Mammary microvascular endothelial cell (primary cell): ENCODE data around the gene NOLC1. TPM values are rescaled to one million over a fixed set of nuclear protein-coding genes. Genes with fewer than 3 reads are reported as not detected.

Experiments used
- total RNA-seq: library from RNA; depleted of rRNA; stranded (reverse); fragments of >200 nt; gene quantifications from 2 replicates; pipeline ENCODE4 v1.2.3, GENCODE V29; 2015

NOLC1 gene
- 74.6 and 79.2 TPM in 2 replicates for total RNA-seq

DNA sequence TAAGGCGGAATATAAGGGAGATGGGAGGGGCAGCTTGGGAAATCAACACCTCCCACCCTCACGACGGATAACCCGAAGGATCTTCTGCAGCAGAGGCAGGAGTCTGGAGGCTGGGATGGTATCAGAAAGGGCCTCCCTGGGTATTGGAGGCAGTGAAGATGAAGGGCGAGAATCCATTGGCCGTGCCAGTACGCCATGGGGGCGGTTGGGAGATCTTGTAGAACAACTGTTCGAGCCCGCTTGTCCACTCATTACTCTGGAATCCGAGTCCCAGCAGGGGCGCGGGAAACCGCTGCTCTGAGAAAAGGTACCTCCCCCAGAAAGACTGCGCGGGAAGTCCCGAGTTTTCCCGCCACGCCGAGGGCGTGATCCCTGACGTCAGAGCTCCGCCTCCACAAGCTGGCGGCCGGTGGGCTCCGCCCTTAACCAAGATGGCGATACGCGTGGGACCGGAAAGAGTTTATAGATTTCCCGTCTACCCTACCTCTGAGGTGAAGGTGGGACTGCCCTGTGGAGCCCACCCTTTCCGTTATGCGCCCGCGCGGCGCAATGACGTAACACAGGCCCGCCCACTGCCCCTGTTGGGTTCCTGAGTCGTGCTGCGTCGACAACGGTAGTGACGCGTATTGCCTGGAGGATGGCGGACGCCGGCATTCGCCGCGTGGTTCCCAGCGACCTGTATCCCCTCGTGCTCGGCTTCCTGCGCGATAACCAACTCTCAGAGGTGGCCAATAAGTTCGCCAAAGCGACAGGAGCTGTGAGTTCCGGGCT lies at the start of gene NOLC1:
Gene NOLC1 (plus strand): TSS at position 616 of the 771 bp plus-strand sequence. CDS start 22 bp downstream, at position 638.

DNA sequence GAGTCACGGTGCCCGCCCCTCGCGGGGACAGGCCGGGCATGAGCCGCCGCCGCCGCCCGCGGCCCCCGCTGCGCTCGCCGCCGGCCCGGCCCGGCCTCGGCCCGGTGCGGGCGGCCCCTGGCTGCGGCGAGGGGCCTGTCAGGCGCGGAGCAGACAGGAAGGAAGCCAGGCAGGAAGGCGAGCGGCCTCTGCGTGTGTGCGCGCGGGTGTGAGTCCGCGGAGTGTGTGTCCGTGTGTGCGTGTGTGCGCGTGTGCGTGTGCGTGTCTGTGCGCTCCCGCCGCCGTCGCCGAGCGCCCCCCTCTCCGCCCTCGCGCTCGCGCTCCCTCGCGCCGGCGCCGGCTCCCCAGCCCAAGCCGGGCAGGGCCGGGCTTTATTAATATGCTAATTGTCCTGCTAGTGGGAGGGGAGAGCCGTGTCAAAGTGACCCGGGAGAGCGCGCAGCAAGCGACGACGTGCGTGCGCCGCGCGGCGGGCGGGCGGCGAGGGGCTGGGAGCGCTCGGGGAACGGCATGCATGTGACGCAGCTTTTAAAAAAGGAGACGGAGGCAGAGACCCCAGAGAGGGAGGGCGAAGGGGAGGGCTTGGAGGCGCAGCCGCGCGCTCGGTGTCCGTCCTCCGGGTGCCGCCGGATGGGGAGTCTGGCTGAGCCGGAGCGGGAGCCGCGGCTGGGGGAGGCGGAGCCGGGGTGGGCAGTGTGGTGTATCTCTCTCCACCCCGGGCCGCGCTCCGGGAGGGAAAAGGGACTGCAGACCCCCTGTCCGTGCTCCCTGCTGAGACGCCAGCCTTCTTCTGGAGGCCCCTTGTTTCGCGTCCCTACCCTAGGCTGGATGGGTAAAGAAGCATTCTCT lies 31.8 kb upstream of the NOLC1 start, which contains the start of gene LDB1:
Gene LDB1 (minus strand): TSS at position 227 of the 849 bp plus-strand sequence. CDS start 258 bp downstream, outside the sequence.

DNA sequence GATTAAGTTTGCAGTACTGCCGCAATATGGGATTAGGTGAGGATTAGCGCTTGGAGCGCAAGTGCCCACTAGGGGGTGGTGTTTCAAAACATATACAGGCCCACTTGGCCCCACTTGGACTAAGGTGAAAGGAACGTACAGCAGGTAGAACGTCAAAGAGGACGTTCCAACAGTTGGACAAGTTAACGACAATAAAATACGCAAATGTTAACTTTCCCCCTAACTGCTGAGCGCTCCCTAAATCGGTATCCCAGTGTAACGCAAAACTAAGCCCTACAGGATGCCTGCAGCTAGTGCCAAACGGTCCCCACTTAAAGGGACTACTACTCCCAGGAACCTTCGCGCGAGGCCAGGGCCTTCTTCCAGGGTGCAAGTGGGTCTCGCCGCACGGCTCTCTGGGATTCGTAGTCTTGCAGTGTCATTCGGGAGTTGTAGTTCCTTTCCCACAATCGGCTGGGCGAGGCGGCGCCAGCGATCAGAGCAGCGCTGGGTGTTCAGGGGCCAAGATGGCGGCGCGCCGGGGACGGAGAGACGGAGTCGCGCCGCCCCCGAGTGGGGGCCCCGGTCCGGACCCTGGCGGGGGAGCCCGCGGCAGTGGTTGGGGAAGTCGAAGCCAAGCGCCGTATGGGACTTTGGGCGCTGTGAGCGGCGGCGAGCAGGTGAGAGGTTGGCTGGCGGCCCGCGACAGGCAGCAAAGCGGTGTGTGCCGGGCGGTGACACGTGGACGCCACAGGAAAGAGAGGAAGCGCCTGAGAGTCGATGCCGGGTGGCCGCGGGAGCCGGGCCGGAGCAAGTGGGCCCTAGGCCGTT lies 19.4 kb upstream of the NOLC1 start, which contains the start of gene PPRC1:
Gene PPRC1 (plus strand): TSS at position 478 of the 810 bp plus-strand sequence. CDS start 29 bp downstream, at position 507.

Other genes with a start within 250 kb of the NOLC1 start
- 6.1 and 6.4 TPM in 2 replicates for gene ARMH3, start 96.2 kb upstream of the NOLC1 start, total RNA-seq
- gene HPS6, start 87.0 kb upstream of the NOLC1 start, total RNA-seq, result 36.1 and 41.8 TPM in 2 replicates
- gene LDB1, start 32.0 kb upstream of the NOLC1 start, total RNA-seq, result 16.5 and 18.1 TPM in 2 replicates
- gene PPRC1, start 19.3 kb upstream of the NOLC1 start, total RNA-seq, result 20.3 and 23.4 TPM in 2 replicates
- not detected in 2 replicates for gene ELOVL3, start 73.9 kb downstream of the NOLC1 start, total RNA-seq
- gene PITX3, start 89.1 kb downstream of the NOLC1 start, total RNA-seq, result not detected in 2 replicates
- gene GBF1, start 93.1 kb downstream of the NOLC1 start, total RNA-seq, result 39.7 and 44.3 TPM in 2 replicates
- 38.9 and 42.8 TPM in 2 replicates for gene NFKB2, start 243.3 kb downstream of the NOLC1 start, total RNA-seq